ENCODE data around the gene SDK1. TPM values are rescaled to one million over a fixed set of nuclear protein-coding genes. Genes with fewer than 3 reads are reported as not detected.

Gene SDK1
- total RNA-seq, 1 donor from 2014 or later, result 1.3 TPM

- Mint-ChIP-seq H3K4me1 (no peaks in the 10 kb centered on the region), H3K36me3 (ENCODE audit: low read depth) (no peaks in the 10 kb centered on the region), H3K27me3 (peaks cover 7% of the 10 kb centered on the region), H3K27ac (no peak overlapping the region), H3K4me3 (no peak overlapping the region), H3K9me3 (no peaks in the 10 kb centered on the region)
- DNase-seq, result no peak
- ATAC-seq (ENCODE audit: low read depth), result no peak
- POLR2A ChIA-PET, result no interaction called here
- CTCF ChIA-PET, result no interaction called here
- TF ChIP-seq, protein P1, sequence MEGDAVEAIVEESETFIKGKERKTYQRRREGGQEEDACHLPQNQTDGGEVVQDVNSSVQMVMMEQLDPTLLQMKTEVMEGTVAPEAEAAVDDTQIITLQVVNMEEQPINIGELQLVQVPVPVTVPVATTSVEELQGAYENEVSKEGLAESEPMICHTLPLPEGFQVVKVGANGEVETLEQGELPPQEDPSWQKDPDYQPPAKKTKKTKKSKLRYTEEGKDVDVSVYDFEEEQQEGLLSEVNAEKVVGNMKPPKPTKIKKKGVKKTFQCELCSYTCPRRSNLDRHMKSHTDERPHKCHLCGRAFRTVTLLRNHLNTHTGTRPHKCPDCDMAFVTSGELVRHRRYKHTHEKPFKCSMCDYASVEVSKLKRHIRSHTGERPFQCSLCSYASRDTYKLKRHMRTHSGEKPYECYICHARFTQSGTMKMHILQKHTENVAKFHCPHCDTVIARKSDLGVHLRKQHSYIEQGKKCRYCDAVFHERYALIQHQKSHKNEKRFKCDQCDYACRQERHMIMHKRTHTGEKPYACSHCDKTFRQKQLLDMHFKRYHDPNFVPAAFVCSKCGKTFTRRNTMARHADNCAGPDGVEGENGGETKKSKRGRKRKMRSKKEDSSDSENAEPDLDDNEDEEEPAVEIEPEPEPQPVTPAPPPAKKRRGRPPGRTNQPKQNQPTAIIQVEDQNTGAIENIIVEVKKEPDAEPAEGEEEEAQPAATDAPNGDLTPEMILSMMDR (IDR thresholded peaks at IDR 0.05), result no peak
- intact Hi-C loops (cut with micrococcal nuclease), result no loop called here
Measured at GRCh38 chr7:3437467-3437866, 136.4 kb downstream of the SDK1 start.

- intact Hi-C loops (cut with micrococcal nuclease), result no loop called here
- H3K36me3 Mint-ChIP-seq (ENCODE audit: low read depth), result no peaks in the 10 kb centered on the region
- no peaks in the 10 kb centered on the region for H3K4me1 Mint-ChIP-seq
- TF ChIP-seq, protein P1 (IDR thresholded peaks at IDR 0.05), result no peak
- H3K4me3 Mint-ChIP-seq, result no peak overlapping the region
- peaks cover 7% of the 10 kb centered on the region for H3K27me3 Mint-ChIP-seq
- no peaks in the 10 kb centered on the region for H3K9me3 Mint-ChIP-seq
- DNase-seq, result no peak
- no peak for ATAC-seq (ENCODE audit: low read depth)
- ChIA-PET CTCF (no interaction called here), POLR2A (no interaction called here)
- H3K27ac Mint-ChIP-seq, result no peak overlapping the region
Measured at GRCh38 chr7:3438352-3438751, 137.3 kb downstream of the SDK1 start.

DNA sequence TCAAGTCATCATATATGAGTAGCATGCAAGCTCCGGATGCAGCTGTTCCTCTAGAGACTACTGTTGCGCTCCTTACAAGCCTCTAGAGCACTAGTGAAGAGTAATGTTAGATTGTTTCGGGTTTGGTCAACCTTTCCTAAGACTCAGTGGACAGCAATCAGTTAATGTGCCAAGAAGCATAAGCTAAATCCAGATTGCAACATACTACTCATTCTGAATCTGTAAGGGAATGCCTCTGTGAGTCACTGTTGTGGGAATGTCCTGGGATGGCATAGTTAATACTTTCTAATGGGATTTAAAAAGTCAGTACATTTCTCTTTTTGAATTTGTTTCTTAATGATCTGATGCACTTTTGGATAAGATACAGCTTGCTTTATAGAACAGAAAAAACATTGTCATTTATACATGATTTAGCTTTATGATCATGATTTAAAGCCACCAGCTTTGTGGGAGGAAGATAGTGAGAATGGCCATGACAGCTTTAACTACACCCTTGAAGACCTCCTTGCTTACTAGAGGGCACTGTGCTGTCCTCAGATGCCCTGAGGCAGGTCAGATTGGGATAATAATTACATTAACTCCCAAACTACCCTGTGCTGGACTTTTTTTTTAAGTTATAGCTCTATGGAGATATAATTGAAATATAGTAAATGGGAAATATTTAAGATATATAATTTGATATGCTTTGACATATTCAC is 138.4 kb downstream of the SDK1 start:
- POLR2A ChIA-PET, result no interaction called here
- Mint-ChIP-seq H3K9me3 (peaks cover 3% of the 10 kb centered on the region), H3K27ac (no peak overlapping the region), H3K27me3 (peaks cover 9% of the 10 kb centered on the region), H3K4me3 (no peak overlapping the region), H3K36me3 (ENCODE audit: low read depth) (no peaks in the 10 kb centered on the region), H3K4me1 (no peaks in the 10 kb centered on the region)
- TF ChIP-seq, protein P1 (IDR thresholded peaks at IDR 0.05), result no peak
- DNase-seq, result no peak
- no peak for ATAC-seq (ENCODE audit: low read depth)
- CTCF ChIA-PET, result no interaction called here
- intact Hi-C loops (cut with micrococcal nuclease), result no loop called here

DNA sequence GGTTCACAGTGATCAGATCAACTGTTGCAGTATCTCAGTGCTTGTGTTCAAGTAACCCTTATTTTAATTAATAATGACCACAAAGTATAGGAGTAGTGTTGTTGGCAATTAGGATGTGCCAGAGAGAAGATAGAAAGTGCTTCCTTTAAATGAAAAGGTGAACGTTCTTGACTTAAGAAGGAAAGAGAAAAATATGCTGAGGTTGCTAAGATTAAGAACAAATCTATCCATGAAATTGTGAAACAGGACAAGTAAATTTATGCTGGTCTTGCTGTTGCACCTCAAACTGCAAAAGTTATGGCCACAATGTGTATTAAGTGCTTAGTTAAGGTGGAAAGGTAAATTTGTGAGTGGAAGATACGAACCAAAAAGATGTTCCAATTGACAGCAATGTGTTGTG is 139.5 kb downstream of the SDK1 start:
- intact Hi-C loops (cut with micrococcal nuclease), result no loop called here
- H3K9me3 Mint-ChIP-seq, result peaks cover 4% of the 10 kb centered on the region
- TF ChIP-seq, protein P1 (IDR thresholded peaks at IDR 0.05), result no peak
- ChIA-PET CTCF (no interaction called here), POLR2A (no interaction called here)
- ATAC-seq (ENCODE audit: low read depth) (no peak), DNase-seq (no peak)
- H3K27ac Mint-ChIP-seq, result no peak overlapping the region
- no peaks in the 10 kb centered on the region for H3K36me3 Mint-ChIP-seq (ENCODE audit: low read depth)
- peaks cover 9% of the 10 kb centered on the region for H3K27me3 Mint-ChIP-seq
- H3K4me1 Mint-ChIP-seq, result no peaks in the 10 kb centered on the region
- H3K4me3 Mint-ChIP-seq, result no peak overlapping the region

GRCh38 chr7:3443716-3444115 is 142.7 kb downstream of the SDK1 start:
- ChIA-PET POLR2A (no interaction called here), CTCF (no interaction called here)
- Mint-ChIP-seq H3K4me1 (no peaks in the 10 kb centered on the region), H3K27ac (no peak overlapping the region), H3K27me3 (peaks cover 9% of the 10 kb centered on the region), H3K9me3 (peaks cover 16% of the 10 kb centered on the region), H3K36me3 (ENCODE audit: low read depth) (no peaks in the 10 kb centered on the region), H3K4me3 (no peak overlapping the region)
- DNase-seq (no peak), ATAC-seq (ENCODE audit: low read depth) (no peak)
- intact Hi-C loops (cut with micrococcal nuclease), result no loop called here
- TF ChIP-seq, protein P1 (IDR thresholded peaks at IDR 0.05), result no peak

All from activated B cell treated with CpG ODN at 0.5 μM for 24 hours (primary cell).